Breast epithelium (tissue), 3 donors: ENCODE measurements around the gene CDK2.

Experiments used
- POLR2A ChIP-seq: fragments of 450-650 bp; IDR thresholded peaks from one replicate; pipeline ENCODE4 v1.6.1; 2016; ENCODE audit warnings: antibody characterized with exemption, mild to moderate bottlenecking, moderate library complexity
- POLR2AphosphoS5 ChIP-seq, 3 donors: sonication (generic); formaldehyde crosslinking; IDR thresholded peaks; one replicate each; pipeline ENCODE4 v1.6.1; 2017; ENCODE audit warnings: antibody characterized with exemption in 3 of 3
- TF ChIP-seq, protein P1 (sequence below), 3 donors: fragments of 450-650 bp; IDR thresholded peaks; one replicate each; pipeline ENCODE4 v1.5.1; 2016 to 2017; ENCODE audit warnings: antibody characterized with exemption in 3 of 3, mild to moderate bottlenecking in 3 of 3, moderate library complexity in 3 of 3

DNA sequence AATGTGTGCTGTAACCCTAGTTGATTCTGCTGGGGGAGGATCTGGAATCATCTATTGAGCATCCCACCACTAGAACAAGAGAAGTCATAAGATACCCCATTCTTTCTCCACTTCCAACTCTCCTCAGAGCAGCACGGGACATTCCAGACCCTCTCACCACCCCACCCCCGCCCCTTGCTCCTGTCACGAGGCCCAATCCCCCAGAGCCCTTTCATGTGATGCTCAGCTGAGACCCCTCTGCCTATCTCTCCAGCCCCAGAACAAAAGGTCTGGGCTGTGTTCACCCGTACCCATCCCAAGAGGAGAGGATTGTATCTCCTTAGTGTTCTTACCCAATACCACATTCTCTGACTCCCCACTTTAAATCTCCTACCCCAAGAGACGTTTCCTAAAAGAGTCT, 1.4 kb upstream of the CDK2 start:
- TF ChIP-seq, protein P1, sequence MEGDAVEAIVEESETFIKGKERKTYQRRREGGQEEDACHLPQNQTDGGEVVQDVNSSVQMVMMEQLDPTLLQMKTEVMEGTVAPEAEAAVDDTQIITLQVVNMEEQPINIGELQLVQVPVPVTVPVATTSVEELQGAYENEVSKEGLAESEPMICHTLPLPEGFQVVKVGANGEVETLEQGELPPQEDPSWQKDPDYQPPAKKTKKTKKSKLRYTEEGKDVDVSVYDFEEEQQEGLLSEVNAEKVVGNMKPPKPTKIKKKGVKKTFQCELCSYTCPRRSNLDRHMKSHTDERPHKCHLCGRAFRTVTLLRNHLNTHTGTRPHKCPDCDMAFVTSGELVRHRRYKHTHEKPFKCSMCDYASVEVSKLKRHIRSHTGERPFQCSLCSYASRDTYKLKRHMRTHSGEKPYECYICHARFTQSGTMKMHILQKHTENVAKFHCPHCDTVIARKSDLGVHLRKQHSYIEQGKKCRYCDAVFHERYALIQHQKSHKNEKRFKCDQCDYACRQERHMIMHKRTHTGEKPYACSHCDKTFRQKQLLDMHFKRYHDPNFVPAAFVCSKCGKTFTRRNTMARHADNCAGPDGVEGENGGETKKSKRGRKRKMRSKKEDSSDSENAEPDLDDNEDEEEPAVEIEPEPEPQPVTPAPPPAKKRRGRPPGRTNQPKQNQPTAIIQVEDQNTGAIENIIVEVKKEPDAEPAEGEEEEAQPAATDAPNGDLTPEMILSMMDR (IDR thresholded peaks at IDR 0.05), result no peak
- TF ChIP-seq POLR2AphosphoS5 (IDR thresholded peaks at IDR 0.05) (no peak), POLR2A (no peak)
